Posterior vena cava (tissue), 2 donors: ENCODE measurements around the gene ERAP2. TPM values are rescaled to one million over a fixed set of nuclear protein-coding genes. Genes with fewer than 3 reads are reported as not detected.
"Not testable (repeated sequence)": the region's sequence is repeated elsewhere in the genome, so short reads cannot be mapped to it uniquely, and the experiment has no call there.

Experiments
- DNase-seq: peaks from one replicate; pipeline ENCODE4 v3.0.0-alpha.2; 2020; ENCODE audit warnings: low spot score
- intact Hi-C, 2 donors: fragments of 100-400 bp; cut with DNase I; formaldehyde crosslinking; loops; one replicate each; pipeline versions ENCODE4 v1.14.1 to v1.14.2; 2022 to 2023
- total RNA-seq, 2 donors: library from RNA; stranded (reverse); fragmentation: NEBNext Ultra II Directional; extraction: Animal tissue kit (Norgen Biotek cat#: 25700); gene quantifications; one replicate each; pipeline ENCODE4 v1.2.1, GENCODE V29; 2021
- donor health status: DM: yes; HTN: yes; CAD: no.
- donor health status: DM: yes; HTN: yes; CAD: no.

ERAP2 gene
- total RNA-seq, 2 donors from 2014 or later: 4.8 to 9.6 TPM

- intact Hi-C loops: loop anchor here in 1 of 2 donors (10.0 kb wide), 1 partner anchor 52 kb away; the partner anchor contains the start of gene ERAP2
Measured at GRCh38 chr5:96927008-96927407, 50.7 kb downstream of the ERAP2 start.

GRCh38 chr5:96928931-96929708, 52.8 kb downstream of the ERAP2 start:
- no peak for DNase-seq
- intact Hi-C loops: loop anchor here in 1 of 2 donors (10.0 kb wide), 1 partner anchor 54 kb away; the partner anchor contains the start of gene ERAP2

More at GRCh38 chr5:96927008-96927407, 50.7 kb downstream of the ERAP2 start:
- no peak for DNase-seq

DNA sequence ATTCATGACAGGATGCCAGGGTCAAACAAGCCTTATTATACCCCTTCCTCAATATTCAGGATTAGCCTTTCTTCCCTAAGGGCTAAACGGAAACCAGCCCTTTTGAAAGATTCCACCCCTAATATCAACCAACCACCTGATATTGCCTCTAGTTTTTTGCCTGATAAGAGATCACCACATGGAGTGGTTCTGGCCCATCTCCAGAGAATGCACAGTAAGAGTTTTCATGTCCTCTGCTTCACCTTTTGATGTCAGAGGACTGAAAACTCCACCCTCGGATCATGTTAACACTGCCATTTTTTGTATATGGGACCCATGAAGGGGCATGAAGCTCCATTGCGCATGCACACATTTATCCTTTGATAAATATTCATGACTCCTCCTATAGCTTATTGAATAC, 53.8 kb downstream of the ERAP2 start:
- no peak for DNase-seq
- intact Hi-C loops: no loop called here

- DNase-seq: no peak
- intact Hi-C loops: no loop called here
Measured at GRCh38 chr5:96930589-96930988, 54.3 kb downstream of the ERAP2 start.

- intact Hi-C loops, DNase-seq: not testable (repeated sequence)
Measured at GRCh38 chr5:96931037-96931436, 54.7 kb downstream of the ERAP2 start.

- intact Hi-C loops: no loop called here
- DNase-seq: no peak
Measured at GRCh38 chr5:96931605-96932004, 55.3 kb downstream of the ERAP2 start.

GRCh38 chr5:96932026-96932425, 55.7 kb downstream of the ERAP2 start:
- intact Hi-C loops: no loop called here
- no peak for DNase-seq

DNA sequence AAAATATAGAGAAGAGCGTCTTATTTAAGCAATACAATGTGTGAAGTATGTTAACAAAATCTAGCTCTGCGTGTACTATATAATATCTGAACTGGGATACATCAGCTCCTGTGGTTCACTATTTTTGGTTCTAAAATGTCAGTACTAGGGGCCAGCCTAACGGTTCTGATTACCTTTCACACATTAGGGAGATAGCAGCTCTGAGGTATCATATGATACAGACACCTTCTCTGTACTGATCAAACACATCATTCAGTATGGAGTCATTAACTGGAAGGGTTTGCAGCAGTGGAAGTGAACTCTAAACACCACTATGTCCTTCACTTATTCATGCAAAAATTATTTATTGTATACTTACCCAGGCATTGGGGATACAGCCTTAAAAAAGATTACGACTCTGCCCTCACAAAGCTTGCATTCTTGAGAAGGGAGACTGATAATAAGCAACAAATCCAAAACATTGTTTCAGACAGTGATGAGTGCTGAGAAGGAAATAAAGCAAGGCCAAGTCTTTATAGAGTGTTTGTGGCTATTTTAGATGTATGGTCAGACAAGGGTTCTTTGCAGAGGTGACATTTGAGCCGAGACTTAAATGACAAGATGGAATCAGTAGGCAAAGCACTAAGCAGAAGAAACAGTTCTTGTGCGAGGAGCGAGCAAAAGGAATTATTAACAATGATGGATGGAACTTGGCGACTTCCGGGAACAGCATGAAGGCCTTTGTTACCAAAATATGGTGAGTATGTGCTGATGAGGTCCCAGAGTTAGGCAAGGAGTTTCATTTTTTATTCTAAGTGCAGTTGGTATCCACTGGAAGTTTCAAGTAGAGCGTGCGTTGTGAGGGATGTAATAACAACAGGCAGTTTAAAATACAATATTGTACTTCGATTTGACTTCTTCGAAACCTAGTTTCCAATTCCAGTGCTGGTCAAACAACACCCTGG, 57.7 kb downstream of the ERAP2 start:
- intact Hi-C loops: no loop called here
- no peak for DNase-seq

GRCh38 chr5:96934708-96935558, 58.6 kb downstream of the ERAP2 start:
- intact Hi-C loops: no loop called here
- peak; percentile 96 for DNase-seq

DNA sequence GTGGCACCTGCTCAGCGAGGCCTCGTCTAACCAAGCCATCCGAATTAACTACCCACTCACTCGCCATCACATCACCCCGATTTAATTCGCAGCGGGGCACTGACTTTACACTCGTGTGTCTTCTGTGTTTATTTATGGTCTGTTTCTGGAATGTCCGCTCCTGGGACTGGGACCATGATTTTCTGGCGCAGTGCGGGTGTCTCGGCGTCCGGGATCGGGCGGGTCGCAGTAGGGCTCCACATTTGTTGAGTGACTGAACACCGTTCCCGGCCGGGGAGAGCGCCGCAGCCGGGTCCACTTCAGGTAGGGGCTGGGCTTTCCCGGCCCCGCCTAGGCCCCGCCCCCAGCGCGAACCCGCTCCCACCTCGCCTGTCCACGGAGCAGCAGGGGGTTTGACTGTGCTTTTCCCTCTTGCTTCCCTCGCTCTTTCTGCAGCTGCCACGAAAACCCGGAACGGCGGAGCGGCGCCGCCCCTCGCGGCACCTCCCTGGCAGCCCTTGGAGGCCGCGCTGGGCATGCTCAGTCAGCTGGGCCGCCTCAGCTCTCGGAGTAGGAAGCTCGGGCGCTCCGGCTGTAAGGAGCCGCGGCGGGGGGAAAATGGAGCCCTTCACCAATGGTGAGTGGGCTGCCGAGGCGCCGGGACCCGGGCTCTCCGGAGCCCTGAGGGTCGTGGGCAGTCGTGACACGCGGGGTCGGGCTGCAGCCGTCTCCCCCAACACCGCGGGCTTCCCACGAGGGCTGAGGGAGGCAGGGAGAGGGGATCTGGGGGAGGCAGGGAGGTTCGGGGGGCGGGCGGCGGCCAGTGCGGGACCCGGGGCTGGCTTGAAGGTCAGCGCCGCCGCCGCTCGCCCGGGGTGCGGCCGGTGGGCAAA, 59.5 kb downstream of the ERAP2 start, which contains the start of gene LNPEP:
Gene LNPEP, plus strand, starts transcription at position 522 of the 872 bp plus-strand sequence. Its CDS starts 76 bp downstream, at position 598.
- DNase-seq: peak; percentile 98
- intact Hi-C loops: no loop called here

- no peak for DNase-seq
- intact Hi-C loops: no loop called here
Measured at GRCh38 chr5:96936431-96937320, 60.4 kb downstream of the ERAP2 start.

GRCh38 chr5:96940586-96940985, 64.3 kb downstream of the ERAP2 start:
- no peak for DNase-seq
- intact Hi-C loops: no loop called here

- DNase-seq: no peak
- intact Hi-C loops: no loop called here
Measured at GRCh38 chr5:96941140-96941539, 64.8 kb downstream of the ERAP2 start.

DNA sequence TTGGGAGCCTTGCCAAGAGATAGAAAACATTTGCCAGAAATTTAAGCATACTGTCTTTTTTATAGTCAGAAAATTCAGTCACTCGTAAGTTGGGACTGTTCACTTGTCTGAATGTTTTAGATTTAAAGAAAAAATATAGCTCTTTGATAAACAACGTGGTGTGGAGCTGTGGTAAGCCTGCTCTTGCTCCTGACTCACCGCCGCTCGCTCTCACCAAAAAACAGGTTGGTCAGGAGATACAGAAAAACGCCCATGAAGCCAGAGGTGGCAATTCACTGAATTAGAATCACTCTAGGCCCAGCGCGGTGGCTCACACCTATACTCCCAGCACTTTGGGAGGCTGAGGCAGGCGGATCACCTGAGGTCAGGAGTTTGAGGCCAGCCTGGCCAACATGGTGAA, 65.8 kb downstream of the ERAP2 start:
- intact Hi-C loops: no loop called here
- DNase-seq: no peak

DNA sequence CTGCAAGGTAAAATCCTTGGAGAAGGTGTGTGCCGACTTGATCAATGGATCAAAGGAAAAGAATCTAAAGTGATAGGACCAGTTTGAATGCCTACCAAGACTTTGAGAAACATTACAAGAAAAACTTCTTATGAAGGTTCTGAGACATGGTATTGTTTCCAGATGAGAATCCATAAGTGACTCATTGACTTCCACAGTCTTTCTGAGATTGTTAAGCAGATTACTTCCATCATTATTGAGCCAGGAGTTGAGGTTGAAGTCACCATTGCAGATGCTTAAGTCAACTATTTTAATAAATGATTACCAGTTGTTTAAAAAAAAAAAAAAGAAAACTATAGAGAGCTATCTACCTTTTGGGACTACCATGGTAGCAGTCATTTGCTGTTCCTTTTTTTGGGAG, 66.6 kb downstream of the ERAP2 start:
- intact Hi-C loops: no loop called here
- no peak for DNase-seq

DNA sequence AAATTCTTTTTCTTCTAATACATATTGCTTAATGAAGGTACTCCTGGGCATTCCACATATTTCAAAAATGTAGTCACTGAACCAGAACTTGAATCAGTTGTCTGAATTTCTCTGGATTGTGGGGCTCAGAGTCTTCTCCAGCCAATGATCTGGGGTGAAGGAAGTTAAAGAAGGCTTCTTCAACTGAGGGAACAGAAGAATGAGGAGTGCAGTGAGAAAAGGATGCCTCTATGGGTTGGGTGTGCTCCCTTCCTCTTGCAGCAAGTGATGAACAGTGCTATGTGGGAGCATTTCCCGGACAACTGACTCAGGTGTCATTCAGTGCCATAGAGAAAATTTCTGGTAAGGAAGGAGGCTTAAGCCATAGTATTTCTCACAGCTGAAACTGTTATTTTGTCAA, 67.5 kb downstream of the ERAP2 start:
- DNase-seq: no peak
- intact Hi-C loops: no loop called here
